ENCODE results near the gene PSMD11. TPM values are rescaled to one million over a fixed set of nuclear protein-coding genes. Genes with fewer than 3 reads are reported as not detected.

The PSMD11 gene
- total RNA-seq, 2 experiments from 2014 or later = 100 to 104 TPM

- Mint-ChIP-seq H3K9me3 (ENCODE audit: insufficient read depth) (no peaks in the 10 kb centered on the region), H3K4me3 (no peak overlapping the region), H3K36me3 (ENCODE audit: low read depth) (no peaks in the 10 kb centered on the region), H3K27me3 (ENCODE audit: low read depth) (no peaks in the 10 kb centered on the region), H3K4me1 (ENCODE audit: low read depth) (peaks cover 67% of the 10 kb centered on the region), H3K27ac (no peak overlapping the region)
- ChIA-PET CTCF (interaction anchor here (1.0 to 1.4 kb wide), 4 partner anchors 27 to 72 kb away, joined by 3 to 6 read pairs (median 4); partner anchors contain the start of gene PSMD11), POLR2A (interaction anchor here (1.0 to 1.5 kb wide), 2 partner anchors 20 to 29 kb away, joined by 3 to 4 read pairs; partner anchors contain the start of gene CDK5R1)
- no peak for DNase-seq
- ATAC-seq = no peak
Measured at GRCh38 chr17:32515677-32516383, 71.5 kb downstream of the PSMD11 start.

DNA sequence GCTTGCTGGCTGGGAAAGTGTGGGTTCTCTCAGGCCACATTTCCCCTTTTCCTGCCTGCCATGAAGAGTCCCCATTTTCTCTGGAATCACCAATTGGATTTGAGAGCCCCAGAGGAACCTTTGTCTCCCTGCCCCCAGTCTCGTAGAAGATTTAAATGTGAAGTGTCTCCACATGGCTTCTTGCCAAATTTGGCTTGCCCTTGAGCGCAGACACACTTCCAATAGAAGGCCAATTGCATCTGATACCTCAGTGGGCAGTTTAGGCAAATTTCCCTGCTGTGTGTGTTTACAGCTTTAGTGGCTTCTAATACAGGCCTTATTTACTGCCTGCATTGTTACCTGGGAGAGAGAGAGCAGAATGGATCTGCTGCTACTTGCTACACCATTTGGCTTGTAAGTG is 72.1 kb downstream of the PSMD11 start:
- peaks cover 68% of the 10 kb centered on the region for H3K4me1 Mint-ChIP-seq (ENCODE audit: low read depth)
- H3K9me3 Mint-ChIP-seq (ENCODE audit: insufficient read depth) = no peaks in the 10 kb centered on the region
- peaks cover 2% of the 10 kb centered on the region for H3K36me3 Mint-ChIP-seq (ENCODE audit: low read depth)
- H3K27ac Mint-ChIP-seq = no peak overlapping the region
- CTCF ChIA-PET = interaction anchor here (1.0 to 1.4 kb wide), 4 partner anchors 28 to 72 kb away, joined by 3 to 6 read pairs (median 3); partner anchors contain the start of gene PSMD11
- ATAC-seq (no peak), DNase-seq (no peak)
- H3K27me3 Mint-ChIP-seq (ENCODE audit: low read depth) = no peaks in the 10 kb centered on the region
- H3K4me3 Mint-ChIP-seq = no peak overlapping the region
- POLR2A ChIA-PET = interaction anchor here (1.5 to 2.6 kb wide), 2 partner anchors 12 to 30 kb away, joined by 3 to 22 read pairs; partner anchors contain the start of gene CDK5R1

DNA sequence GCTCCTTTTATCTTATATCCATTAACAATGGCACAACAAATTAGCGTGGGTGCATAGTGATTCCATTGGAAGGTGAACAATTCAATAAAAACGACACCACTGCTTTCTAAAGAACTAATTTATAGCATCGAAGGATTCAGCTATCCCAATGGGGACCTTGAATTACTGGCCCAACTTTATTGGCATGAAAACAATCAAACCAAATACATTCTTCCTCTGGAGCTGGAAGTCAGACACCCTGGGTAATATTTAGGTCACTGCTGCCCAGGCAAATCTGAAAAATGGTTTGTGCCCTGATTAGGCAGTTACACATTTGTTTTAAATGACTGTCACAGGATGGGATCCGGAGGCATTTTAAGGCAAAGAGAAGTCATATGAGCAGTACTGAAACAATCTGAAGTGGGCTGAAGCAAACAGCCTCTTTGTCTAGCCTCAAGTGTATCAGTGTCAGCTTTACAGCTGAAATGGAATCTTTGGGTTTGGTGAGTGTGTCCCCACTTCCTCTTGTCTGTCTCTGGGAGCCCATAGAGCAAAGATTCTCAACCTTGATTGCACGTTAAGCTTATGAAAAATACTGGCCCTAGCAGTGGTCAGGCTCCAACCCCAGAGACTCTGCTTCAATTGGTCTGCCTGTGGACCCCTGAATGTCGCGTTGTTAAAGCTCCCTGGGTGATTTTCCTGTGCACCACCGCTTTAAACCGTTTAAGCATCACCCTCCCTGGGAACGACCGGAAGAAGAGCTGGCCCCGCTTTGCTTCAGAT is 72.8 kb downstream of the PSMD11 start:
- ATAC-seq (peak; percentile 40), DNase-seq (peak; percentile 41)
- Mint-ChIP-seq H3K9me3 (ENCODE audit: insufficient read depth) (no peaks in the 10 kb centered on the region), H3K27me3 (ENCODE audit: low read depth) (no peaks in the 10 kb centered on the region), H3K36me3 (ENCODE audit: low read depth) (peaks cover 2% of the 10 kb centered on the region), H3K4me3 (peak overlapping the region; percentile 30), H3K4me1 (ENCODE audit: low read depth) (peaks cover 67% of the 10 kb centered on the region), H3K27ac (peak overlapping the region; percentile 81)
- ChIA-PET CTCF (interaction anchor here (0.8 to 1.3 kb wide), 8 partner anchors 12 to 71 kb away, joined by 3 to 9 read pairs (median 3); partner anchors contain the start of gene CDK5R1), POLR2A (interaction anchor here (0.6 to 2.6 kb wide), 2 partner anchors 12 to 91 kb away, joined by 3 to 22 read pairs; no protein-coding TSS in a partner anchor)

- peak overlapping the region; percentile 67 for H3K27ac Mint-ChIP-seq
- H3K27me3 Mint-ChIP-seq (ENCODE audit: low read depth) = no peaks in the 10 kb centered on the region
- H3K36me3 Mint-ChIP-seq (ENCODE audit: low read depth) = peaks cover 6% of the 10 kb centered on the region
- no peak overlapping the region for H3K4me3 Mint-ChIP-seq
- POLR2A ChIA-PET = interaction anchor here (0.6 to 2.6 kb wide), 4 partner anchors 13 to 90 kb away, joined by 3 to 22 read pairs (median 4); partner anchors contain the start of gene CDK5R1
- no peak for ATAC-seq
- no peaks in the 10 kb centered on the region for H3K9me3 Mint-ChIP-seq (ENCODE audit: insufficient read depth)
- DNase-seq = no peak
- H3K4me1 Mint-ChIP-seq (ENCODE audit: low read depth) = peaks cover 75% of the 10 kb centered on the region
- CTCF ChIA-PET = interaction anchor here (0.8 to 1.4 kb wide), 8 partner anchors 11 to 70 kb away, joined by 3 to 9 read pairs (median 3); partner anchors contain the start of gene CDK5R1
Measured at GRCh38 chr17:32517982-32518381, 73.7 kb downstream of the PSMD11 start.

DNA sequence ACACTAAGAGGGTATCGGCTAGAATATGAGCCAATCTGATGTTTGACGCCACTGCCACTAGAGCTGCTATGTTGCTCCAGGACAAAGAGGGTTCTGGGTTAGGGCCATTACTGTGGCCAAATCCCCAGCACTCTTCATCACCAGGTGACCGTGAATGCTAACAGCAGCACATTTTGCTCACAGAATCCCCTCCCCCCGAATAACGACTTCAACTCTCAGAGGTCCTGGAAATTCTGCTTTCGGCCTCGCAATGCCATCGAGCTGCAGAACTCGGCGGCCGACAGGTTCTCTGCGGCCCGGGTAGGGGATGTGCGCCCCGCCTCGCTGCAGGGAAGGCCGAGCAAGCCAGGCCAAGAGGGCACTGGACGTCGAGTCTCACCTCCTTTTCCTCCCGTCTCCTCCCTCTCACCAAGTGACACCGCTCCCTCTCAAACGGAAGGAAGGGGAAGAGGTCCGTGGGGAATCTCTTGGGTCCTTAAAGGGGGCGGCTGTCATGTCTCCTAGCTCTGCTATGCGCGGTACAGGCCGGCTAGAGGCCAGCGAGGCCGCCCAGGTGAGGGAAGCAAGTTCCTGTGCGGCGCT is 74.4 kb downstream of the PSMD11 start:
- ATAC-seq = no peak
- H3K9me3 Mint-ChIP-seq (ENCODE audit: insufficient read depth) = no peaks in the 10 kb centered on the region
- peaks cover 8% of the 10 kb centered on the region for H3K36me3 Mint-ChIP-seq (ENCODE audit: low read depth)
- H3K4me3 Mint-ChIP-seq = peak overlapping the region; percentile 13
- CTCF ChIA-PET = interaction anchor here (0.7 to 1.4 kb wide), 2 partner anchors 28 to 31 kb away, joined by 3 to 5 read pairs; partner anchors contain the start of gene CDK5R1
- H3K27me3 Mint-ChIP-seq (ENCODE audit: low read depth) = no peaks in the 10 kb centered on the region
- H3K4me1 Mint-ChIP-seq (ENCODE audit: low read depth) = peaks cover 79% of the 10 kb centered on the region
- H3K27ac Mint-ChIP-seq = peak overlapping the region; percentile 68
- POLR2A ChIA-PET = interaction anchor here (1.3 to 2.6 kb wide), 3 partner anchors 14 to 32 kb away, joined by 4 to 22 read pairs (median 4); partner anchors contain the start of gene CDK5R1
- no peak for DNase-seq

- Mint-ChIP-seq H3K27ac (peak overlapping the region; percentile 87), H3K9me3 (ENCODE audit: insufficient read depth) (no peaks in the 10 kb centered on the region), H3K4me1 (ENCODE audit: low read depth) (peaks cover 85% of the 10 kb centered on the region), H3K27me3 (ENCODE audit: low read depth) (no peaks in the 10 kb centered on the region), H3K4me3 (peak overlapping the region; percentile 74), H3K36me3 (ENCODE audit: low read depth) (peaks cover 8% of the 10 kb centered on the region)
- peak; percentile 45 for ATAC-seq
- DNase-seq = peak; percentile 70
- ChIA-PET CTCF (interaction anchor here (0.7 to 1.8 kb wide), 4 partner anchors 28 to 75 kb away, joined by 3 to 5 read pairs (median 4); partner anchors contain the start of genes CDK5R1 and PSMD11), POLR2A (interaction anchor here (1.0 to 2.6 kb wide), 4 partner anchors 8 to 31 kb away, joined by 3 to 22 read pairs (median 4); no protein-coding TSS in a partner anchor)
Measured at GRCh38 chr17:32519228-32520103, 75.2 kb downstream of the PSMD11 start.

DNA sequence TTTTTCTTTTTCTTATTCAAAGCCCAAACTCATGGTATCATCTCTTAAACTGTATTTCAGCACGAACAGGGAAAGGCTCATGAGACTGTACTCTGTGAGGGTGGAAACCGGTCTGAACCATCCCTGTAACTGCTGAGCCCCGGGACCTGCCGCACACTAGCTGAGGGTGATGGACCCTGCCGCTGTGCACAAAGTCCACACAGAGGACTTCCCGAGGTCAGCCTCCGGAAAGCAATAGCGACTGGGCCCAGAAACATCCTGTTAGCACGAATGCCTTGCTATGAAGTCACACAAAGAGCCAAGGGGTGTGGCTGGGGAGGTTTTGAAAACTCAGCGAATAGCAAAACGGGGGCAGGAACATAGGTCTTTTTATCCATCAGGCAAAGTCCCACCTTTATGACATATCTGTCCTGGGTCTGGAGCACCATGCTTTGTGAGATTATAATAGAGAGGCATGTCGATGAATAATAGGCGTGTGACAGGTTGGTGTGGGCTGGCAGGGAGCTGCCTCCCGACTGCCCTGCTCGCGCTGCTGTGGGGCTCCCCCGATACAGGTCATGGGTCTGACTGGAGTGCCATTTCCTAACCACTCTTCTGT is 75.9 kb downstream of the PSMD11 start:
- Mint-ChIP-seq H3K4me1 (ENCODE audit: low read depth) (peaks cover 87% of the 10 kb centered on the region), H3K9me3 (ENCODE audit: insufficient read depth) (no peaks in the 10 kb centered on the region), H3K27me3 (ENCODE audit: low read depth) (no peaks in the 10 kb centered on the region), H3K4me3 (peak overlapping the region; percentile 74), H3K27ac (peak overlapping the region; percentile 87), H3K36me3 (ENCODE audit: low read depth) (peaks cover 8% of the 10 kb centered on the region)
- DNase-seq (peak; percentile 81), ATAC-seq (peak; percentile 50)
- CTCF ChIA-PET = interaction anchor here (1.5 to 1.8 kb wide), 2 partner anchors 28 to 76 kb away, joined by 4 read pairs; partner anchors contain the start of gene PSMD11
- POLR2A ChIA-PET = interaction anchor here (0.7 to 1.1 kb wide), 3 partner anchors 8 to 33 kb away, joined by 3 to 4 read pairs (median 3); partner anchors contain the start of gene CDK5R1

DNA sequence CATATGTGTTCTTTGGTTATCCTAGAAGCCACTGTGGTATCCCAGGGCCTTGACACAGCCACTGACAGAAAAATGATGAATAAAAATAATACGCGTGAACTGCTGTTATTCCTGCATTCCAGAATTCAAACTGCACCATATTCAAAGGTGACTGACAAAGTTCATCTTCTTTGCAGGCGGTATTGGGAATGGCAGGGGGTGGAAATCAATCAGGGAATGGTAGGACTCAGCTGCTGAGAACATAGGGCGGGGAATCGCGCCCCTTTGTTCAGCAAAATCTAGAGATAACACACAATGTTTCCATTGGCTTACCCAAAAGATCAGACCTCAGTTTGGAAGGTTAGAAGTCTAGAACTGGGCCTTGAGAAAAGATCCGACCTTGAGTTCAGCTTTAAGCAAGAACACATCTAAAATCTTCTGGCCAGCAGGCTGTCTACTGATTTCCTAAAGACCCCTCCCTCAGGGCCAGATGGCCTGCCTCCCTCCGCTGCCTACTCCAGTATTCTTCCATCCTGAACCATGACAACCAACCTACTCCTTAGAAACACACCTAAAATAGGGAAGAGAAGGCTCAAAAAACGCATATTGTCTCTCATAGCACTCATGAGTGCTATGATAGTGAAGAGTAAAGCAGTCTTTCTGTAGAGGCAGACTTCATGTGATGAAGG is 76.6 kb downstream of the PSMD11 start:
- POLR2A ChIA-PET = interaction anchor here (0.7 kb wide), 1 partner anchor 34 kb away, joined by 4 read pairs; the partner anchor contains the start of gene CDK5R1
- CTCF ChIA-PET = interaction anchor here (1.5 to 1.8 kb wide), 2 partner anchors 29 to 77 kb away, joined by 4 read pairs; partner anchors contain the start of gene PSMD11
- Mint-ChIP-seq H3K9me3 (ENCODE audit: insufficient read depth) (no peaks in the 10 kb centered on the region), H3K36me3 (ENCODE audit: low read depth) (peaks cover 8% of the 10 kb centered on the region), H3K4me3 (peak overlapping the region; percentile 74), H3K27ac (peak overlapping the region; percentile 87), H3K4me1 (ENCODE audit: low read depth) (peaks cover 84% of the 10 kb centered on the region), H3K27me3 (ENCODE audit: low read depth) (no peaks in the 10 kb centered on the region)
- DNase-seq (no peak), ATAC-seq (no peak)

GRCh38 chr17:32523017-32523680 is 78.8 kb downstream of the PSMD11 start:
- Mint-ChIP-seq H3K9me3 (ENCODE audit: insufficient read depth) (no peaks in the 10 kb centered on the region), H3K27me3 (ENCODE audit: low read depth) (no peaks in the 10 kb centered on the region)
- peak; percentile 62 for ATAC-seq

More at GRCh38 chr17:32523017-32523680, 78.8 kb downstream of the PSMD11 start:
- H3K4me1 Mint-ChIP-seq (ENCODE audit: low read depth) = peaks cover 77% of the 10 kb centered on the region
- peaks cover 8% of the 10 kb centered on the region for H3K36me3 Mint-ChIP-seq (ENCODE audit: low read depth)
- POLR2A ChIA-PET = interaction anchor here (1.5 to 2.5 kb wide), 2 partner anchors 37 to 79 kb away, joined by 4 to 12 read pairs; partner anchors contain the start of genes CDK5R1 and PSMD11
- peak overlapping the region; percentile 87 for H3K27ac Mint-ChIP-seq
- peak overlapping the region; percentile 50 for H3K4me3 Mint-ChIP-seq
- CTCF ChIA-PET = interaction anchor here (1.0 to 3.9 kb wide), 13 partner anchors 11 to 136 kb away, joined by 3 to 27 read pairs (median 4); partner anchors contain the start of genes CDK5R1 and PSMD11
- DNase-seq = peak; percentile 74
